SK-N-MC (cell line): Measurements from ENCODE around the gene C12orf57.

Experiments
- EZH2 ChIP-seq: fragments of 200-600 bp; sonication (generic); IDR thresholded peaks from one replicate; pipeline ENCODE4 v1.6.1; 2017; ENCODE audit warnings: antibody characterized with exemption
- FOXP2 ChIP-seq: optimal IDR thresholded peaks from 2 replicates; pipeline ENCODE3; 2011; ENCODE audit warnings: mild to moderate bottlenecking, moderate library complexity; ENCODE audit not compliant: insufficient read depth; ENCODE audit errors: extremely low read length, control extremely low read depth
- POLR2AphosphoS5 ChIP-seq: IDR thresholded peaks from 2 replicates; pipeline ENCODE4 v1.6.1; 2012; ENCODE audit warnings: mild to moderate bottlenecking, low read depth, low read length, borderline replicate concordance

DNA sequence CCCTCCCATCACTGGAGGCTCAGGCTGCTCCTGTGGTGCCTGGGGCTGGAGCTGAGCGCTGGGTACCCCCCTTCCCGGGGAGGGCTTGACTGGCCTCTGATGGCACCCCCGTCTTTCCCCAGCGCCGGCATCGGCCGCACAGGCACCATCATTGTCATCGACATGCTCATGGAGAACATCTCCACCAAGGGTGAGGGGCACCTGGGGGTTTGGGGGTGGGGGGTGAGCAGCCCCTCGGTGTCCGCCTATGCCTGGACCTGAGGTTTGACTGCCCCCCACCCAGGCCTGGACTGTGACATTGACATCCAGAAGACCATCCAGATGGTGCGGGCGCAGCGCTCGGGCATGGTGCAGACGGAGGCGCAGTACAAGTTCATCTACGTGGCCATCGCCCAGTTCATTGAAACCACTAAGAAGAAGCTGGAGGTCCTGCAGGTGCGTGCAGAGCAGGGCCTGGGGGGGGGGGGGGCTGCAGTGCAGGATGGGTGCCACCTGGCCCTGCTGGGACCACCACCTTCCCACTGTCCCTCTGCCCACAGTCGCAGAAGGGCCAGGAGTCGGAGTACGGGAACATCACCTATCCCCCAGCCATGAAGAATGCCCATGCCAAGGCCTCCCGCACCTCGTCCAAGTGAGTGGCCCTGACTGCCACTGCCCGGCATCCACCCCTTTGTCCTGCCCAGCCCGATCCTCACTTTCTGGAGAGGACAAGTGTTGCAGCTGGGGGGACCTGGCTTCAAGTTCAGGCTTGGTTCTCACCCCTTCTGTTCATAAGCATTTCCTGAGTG, 16.2 kb downstream of the C12orf57 start:
- TF ChIP-seq POLR2AphosphoS5 (no peak), EZH2 (no peak), FOXP2 (no peak)
